Stimulated activated memory B cell treated with anti-CD40 and anti-IgM and Interleukin-4, amounts not matched to agents 10 μg/mL and 1 μg/mL and 100 μg/mL, for 72 hours (primary cell): ENCODE measurements around the gene EEFSEC.

Experiments
- ATAC-seq: fragments of 150-1000 bp; cut with Tn5 transposase; 2 replicates; pipeline ENCODE4 v1.10.0; 2021
- H3K27ac Mint-ChIP-seq: one replicate; pipeline ENCODE4 v1.8.0; 2022; ENCODE audit warnings: mild to moderate bottlenecking, mixed read lengths
- H3K27me3 Mint-ChIP-seq: one replicate; pipeline ENCODE4 v1.8.0; 2022; ENCODE audit warnings: mixed read lengths
- H3K36me3 Mint-ChIP-seq: one replicate; pipeline ENCODE4 v1.8.0; 2022; ENCODE audit warnings: mixed read lengths
- H3K4me1 Mint-ChIP-seq: one replicate; pipeline ENCODE4 v1.8.0; 2022; ENCODE audit warnings: mixed read lengths
- H3K4me3 Mint-ChIP-seq: one replicate; pipeline ENCODE4 v1.8.0; 2022; ENCODE audit warnings: mild to moderate bottlenecking, moderate library complexity, mixed read lengths
- H3K9me3 Mint-ChIP-seq: one replicate; pipeline ENCODE4 v1.8.0; 2022; ENCODE audit warnings: mixed read lengths

EEFSEC gene

DNA sequence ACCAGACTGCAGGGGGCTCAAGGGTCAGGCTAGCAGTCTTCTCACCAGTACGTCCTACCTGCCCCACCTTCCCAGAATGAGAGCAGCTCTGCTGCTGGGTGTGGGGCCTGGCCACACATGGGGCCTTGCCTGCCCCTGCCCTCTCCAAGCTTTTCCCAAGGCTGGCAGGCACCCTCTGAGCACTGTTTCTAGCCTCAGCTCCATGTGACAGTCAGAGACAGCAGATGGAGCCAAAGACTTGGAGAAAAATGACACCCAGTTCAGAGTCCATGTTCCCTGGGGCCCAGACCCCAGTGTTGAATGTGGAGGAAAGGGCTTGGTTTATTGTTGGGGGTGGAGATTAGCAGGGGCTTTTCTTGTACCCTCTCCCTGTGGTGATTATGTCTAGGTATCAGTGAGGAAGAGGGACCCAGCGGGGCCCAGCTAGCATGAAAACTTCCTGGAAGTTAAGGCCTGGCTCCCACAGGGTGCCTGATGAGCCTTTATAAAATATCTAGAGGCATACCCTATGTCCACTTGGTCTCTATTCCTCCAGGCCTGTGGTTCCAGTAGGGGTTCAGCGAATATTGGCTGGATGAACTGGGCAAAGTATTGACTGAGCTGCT, 153.8 kb downstream of the EEFSEC start:
- Mint-ChIP-seq H3K27ac (no peak overlapping the region), H3K27me3 (no peaks in the 10 kb centered on the region), H3K4me1 (no peaks in the 10 kb centered on the region), H3K36me3 (peaks cover 37% of the 10 kb centered on the region), H3K4me3 (no peak overlapping the region), H3K9me3 (no peaks in the 10 kb centered on the region)
- ATAC-seq: no peak

DNA sequence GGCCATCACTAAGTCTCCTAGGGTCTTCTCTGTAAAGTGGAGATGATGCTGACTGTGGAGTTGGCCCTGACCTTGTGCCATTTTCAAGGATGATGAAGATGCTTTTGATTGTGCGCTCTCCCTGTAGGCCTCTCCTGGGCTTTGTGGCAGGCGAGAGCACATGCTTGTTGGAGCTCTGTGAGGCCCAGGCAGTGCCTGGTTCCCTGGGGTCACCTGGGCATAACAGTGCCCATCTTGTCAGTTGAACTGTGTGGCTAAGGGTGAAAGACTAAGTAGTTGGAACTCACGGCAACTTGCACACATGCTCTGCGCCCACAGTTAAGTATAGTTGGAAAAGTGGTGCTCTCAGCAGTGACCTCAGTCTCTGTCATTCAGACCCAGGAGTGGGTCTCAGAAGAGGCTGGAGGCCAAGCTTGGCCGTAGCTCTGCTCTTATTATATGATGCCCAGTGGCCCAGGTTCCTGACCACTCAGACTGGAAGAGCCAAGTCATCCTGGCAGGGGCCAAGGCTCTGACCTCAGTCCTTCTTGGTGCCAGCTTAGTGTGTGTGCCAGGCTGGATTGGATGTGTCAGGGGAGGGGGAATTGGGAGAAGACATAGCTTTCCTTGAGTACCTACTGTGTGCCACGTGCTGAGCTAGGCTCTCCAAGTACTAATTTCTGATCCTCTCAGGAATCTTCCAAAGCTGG, 154.6 kb downstream of the EEFSEC start:
- ATAC-seq: no peak
- Mint-ChIP-seq H3K9me3 (no peaks in the 10 kb centered on the region), H3K27ac (no peak overlapping the region), H3K4me1 (no peaks in the 10 kb centered on the region), H3K36me3 (peaks cover 37% of the 10 kb centered on the region), H3K27me3 (no peaks in the 10 kb centered on the region), H3K4me3 (no peak overlapping the region)

DNA sequence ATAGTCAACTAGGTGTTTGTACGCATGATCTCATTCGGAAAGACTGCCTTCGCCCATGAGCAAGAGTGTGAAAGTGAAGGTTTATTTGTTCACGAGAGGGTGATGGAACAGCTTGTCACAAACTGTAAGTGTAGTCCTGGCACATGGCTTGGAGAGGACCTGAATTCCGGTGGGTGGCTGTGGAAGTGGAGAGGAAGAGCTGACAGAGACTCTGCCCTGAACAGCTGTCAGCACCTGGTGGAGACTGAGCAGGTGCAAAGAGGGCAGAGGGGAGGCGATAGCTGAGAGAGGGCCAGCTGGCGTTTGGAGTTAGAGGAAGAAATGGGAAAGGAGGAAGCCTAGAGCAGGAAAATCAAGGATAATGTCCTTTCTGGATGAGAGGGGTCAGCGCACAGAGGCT, 155.7 kb downstream of the EEFSEC start:
- ATAC-seq: no peak
- Mint-ChIP-seq H3K9me3 (no peaks in the 10 kb centered on the region), H3K36me3 (peaks cover 29% of the 10 kb centered on the region), H3K4me3 (no peak overlapping the region), H3K4me1 (no peaks in the 10 kb centered on the region), H3K27me3 (no peaks in the 10 kb centered on the region), H3K27ac (no peak overlapping the region)

DNA sequence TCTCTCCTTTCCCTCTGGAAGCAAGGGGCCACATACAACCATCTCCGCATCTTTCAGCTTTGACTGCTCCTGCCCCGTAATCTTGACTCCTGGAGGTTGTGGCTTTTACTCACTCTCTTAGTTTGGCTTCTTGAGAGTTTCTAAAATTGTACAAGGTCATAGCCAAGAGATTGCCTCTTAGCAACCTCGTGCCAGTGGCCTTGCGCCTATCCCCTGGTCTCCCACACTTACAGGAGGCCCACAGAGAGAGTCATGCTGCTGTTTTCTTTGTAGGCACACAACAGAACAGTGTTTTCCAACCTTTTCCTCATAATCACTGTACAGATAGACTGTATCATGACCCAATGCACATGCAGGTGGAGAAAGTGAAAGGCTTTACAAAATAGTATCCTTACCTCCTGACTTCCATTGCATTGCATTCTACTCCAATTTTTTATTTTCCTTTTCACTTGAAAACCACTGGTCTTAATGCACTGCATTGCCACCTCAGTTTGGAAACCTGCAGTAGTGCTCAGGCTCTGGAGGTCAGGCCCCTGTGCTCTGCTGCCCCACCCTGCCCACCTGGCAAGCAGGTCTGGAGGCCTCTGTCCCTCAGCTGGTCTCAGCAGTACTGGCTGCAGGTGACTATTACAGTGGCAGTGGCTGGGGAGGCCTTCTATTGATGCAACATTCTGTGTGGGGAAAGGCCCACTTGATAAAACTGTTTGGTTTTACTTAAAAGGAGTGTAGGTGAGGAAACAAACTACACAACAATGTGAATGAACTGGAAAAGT, 157.2 kb downstream of the EEFSEC start:
- Mint-ChIP-seq H3K27ac (no peak overlapping the region), H3K36me3 (peaks cover 21% of the 10 kb centered on the region), H3K4me1 (no peaks in the 10 kb centered on the region)

GRCh38 chr3:128311441-128311844, 158.2 kb downstream of the EEFSEC start:
- H3K27ac Mint-ChIP-seq: no peak overlapping the region
- no peaks in the 10 kb centered on the region for H3K27me3 Mint-ChIP-seq
- no peaks in the 10 kb centered on the region for H3K9me3 Mint-ChIP-seq
- no peak overlapping the region for H3K4me3 Mint-ChIP-seq
- ATAC-seq: no peak
- H3K36me3 Mint-ChIP-seq: peaks cover 24% of the 10 kb centered on the region
- H3K4me1 Mint-ChIP-seq: no peaks in the 10 kb centered on the region

More for the DNA sequence above, 157.2 kb downstream of the EEFSEC start:
- Mint-ChIP-seq H3K9me3 (no peaks in the 10 kb centered on the region), H3K4me3 (no peak overlapping the region), H3K27me3 (no peaks in the 10 kb centered on the region)
- no peak for ATAC-seq

DNA sequence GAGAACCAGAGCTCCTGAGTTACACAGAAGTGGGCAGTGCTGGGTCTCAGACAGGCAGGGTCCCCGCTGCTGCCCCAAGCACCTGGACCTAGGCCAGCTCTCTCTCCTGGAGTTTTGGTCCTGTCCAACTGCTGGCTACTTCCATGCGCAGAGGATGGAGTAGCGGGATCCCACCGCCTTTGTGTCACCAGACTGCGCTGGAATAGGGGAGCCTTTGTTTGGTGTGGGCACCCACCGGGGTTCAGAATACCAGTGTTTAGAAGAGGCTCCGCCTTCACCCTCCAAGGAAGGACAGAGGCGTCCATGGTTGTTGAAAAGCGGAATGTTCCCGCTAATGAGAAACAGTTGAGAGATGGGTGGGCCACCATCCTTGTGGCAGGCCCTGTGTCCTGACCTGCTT, 159.0 kb downstream of the EEFSEC start:
- H3K4me3 Mint-ChIP-seq: no peak overlapping the region
- H3K4me1 Mint-ChIP-seq: no peaks in the 10 kb centered on the region
- no peaks in the 10 kb centered on the region for H3K9me3 Mint-ChIP-seq
- no peak overlapping the region for H3K27ac Mint-ChIP-seq
- H3K36me3 Mint-ChIP-seq: peaks cover 33% of the 10 kb centered on the region
- ATAC-seq: no peak
- H3K27me3 Mint-ChIP-seq: no peaks in the 10 kb centered on the region

DNA sequence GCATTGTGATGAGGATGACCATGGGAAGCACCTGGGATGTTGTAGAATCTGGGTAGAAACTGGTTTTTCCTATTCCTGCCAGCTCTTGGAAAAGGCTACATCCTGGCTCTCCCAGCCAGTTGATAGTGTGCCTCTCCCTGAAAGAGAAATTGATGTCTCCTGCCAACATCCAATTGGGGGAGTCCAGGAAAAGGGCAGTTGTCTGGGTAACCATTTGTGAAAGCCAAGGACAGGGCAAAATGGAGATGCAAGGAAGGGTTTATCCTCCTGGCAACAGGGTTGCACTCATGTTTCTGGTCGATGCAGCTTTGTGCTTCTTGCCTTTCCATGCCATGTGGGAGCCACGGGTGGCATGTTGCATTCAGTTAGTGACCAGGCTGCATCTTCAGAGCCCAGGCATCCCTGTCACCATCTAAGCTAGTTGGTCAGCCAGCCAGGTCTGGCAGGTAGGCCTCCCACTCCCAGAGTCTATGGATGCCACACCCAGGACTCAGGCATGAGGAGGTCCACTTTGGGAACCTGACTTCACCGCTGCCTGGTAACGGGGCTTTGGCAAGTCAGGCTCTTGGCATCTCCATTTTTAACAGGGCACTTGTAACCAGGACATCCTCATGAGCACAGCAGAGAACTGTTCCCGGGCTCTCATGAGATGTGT, 159.9 kb downstream of the EEFSEC start:
- ATAC-seq: no peak
- peaks cover 40% of the 10 kb centered on the region for H3K36me3 Mint-ChIP-seq
- H3K27me3 Mint-ChIP-seq: no peaks in the 10 kb centered on the region
- no peak overlapping the region for H3K27ac Mint-ChIP-seq
- H3K9me3 Mint-ChIP-seq: no peaks in the 10 kb centered on the region
- H3K4me1 Mint-ChIP-seq: no peaks in the 10 kb centered on the region
- H3K4me3 Mint-ChIP-seq: no peak overlapping the region

GRCh38 chr3:128313935-128314334, 160.7 kb downstream of the EEFSEC start:
- H3K4me3 Mint-ChIP-seq: no peak overlapping the region
- ATAC-seq: no peak
- peaks cover 43% of the 10 kb centered on the region for H3K36me3 Mint-ChIP-seq
- H3K4me1 Mint-ChIP-seq: no peaks in the 10 kb centered on the region
- no peaks in the 10 kb centered on the region for H3K9me3 Mint-ChIP-seq
- H3K27me3 Mint-ChIP-seq: no peaks in the 10 kb centered on the region
- H3K27ac Mint-ChIP-seq: no peak overlapping the region

DNA sequence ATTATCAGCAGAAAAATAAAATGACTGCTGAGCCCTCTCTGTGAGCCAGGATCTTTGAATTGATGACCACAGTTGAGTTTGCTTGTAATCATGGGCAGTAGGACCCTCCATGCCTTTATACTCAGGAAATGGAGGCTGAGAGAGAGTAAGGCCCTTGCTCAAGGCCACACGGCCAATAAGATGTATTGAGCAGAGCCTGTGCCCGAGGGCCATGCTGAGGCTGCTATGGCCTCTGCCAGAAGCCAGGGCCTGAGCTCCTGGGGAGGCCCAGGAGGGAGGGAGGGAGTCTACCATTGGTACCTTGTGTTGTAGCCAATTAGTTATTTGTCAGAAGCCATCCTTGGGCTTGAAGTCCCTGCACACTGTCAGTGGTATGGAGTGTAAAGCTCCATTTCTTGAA, 162.0 kb downstream of the EEFSEC start:
- Mint-ChIP-seq H3K4me1 (no peaks in the 10 kb centered on the region), H3K27ac (no peak overlapping the region), H3K9me3 (no peaks in the 10 kb centered on the region), H3K4me3 (no peak overlapping the region), H3K27me3 (no peaks in the 10 kb centered on the region), H3K36me3 (peaks cover 47% of the 10 kb centered on the region)
- ATAC-seq: no peak

GRCh38 chr3:128316481-128316891, 163.2 kb downstream of the EEFSEC start:
- no peak overlapping the region for H3K4me3 Mint-ChIP-seq
- H3K36me3 Mint-ChIP-seq: peaks cover 48% of the 10 kb centered on the region
- no peaks in the 10 kb centered on the region for H3K4me1 Mint-ChIP-seq
- H3K9me3 Mint-ChIP-seq: no peaks in the 10 kb centered on the region
- no peaks in the 10 kb centered on the region for H3K27me3 Mint-ChIP-seq
- no peak for ATAC-seq
- H3K27ac Mint-ChIP-seq: no peak overlapping the region

GRCh38 chr3:128317101-128317697, 163.9 kb downstream of the EEFSEC start:
- H3K4me3 Mint-ChIP-seq: no peak overlapping the region
- peaks cover 42% of the 10 kb centered on the region for H3K36me3 Mint-ChIP-seq
- no peaks in the 10 kb centered on the region for H3K4me1 Mint-ChIP-seq
- no peak for ATAC-seq
- no peak overlapping the region for H3K27ac Mint-ChIP-seq
- H3K9me3 Mint-ChIP-seq: no peaks in the 10 kb centered on the region
- no peaks in the 10 kb centered on the region for H3K27me3 Mint-ChIP-seq

- ATAC-seq: no peak
- no peak overlapping the region for H3K4me3 Mint-ChIP-seq
- peaks cover 42% of the 10 kb centered on the region for H3K36me3 Mint-ChIP-seq
- H3K9me3 Mint-ChIP-seq: no peaks in the 10 kb centered on the region
- H3K27me3 Mint-ChIP-seq: no peaks in the 10 kb centered on the region
- no peak overlapping the region for H3K27ac Mint-ChIP-seq
- no peaks in the 10 kb centered on the region for H3K4me1 Mint-ChIP-seq
Measured at GRCh38 chr3:128317698-128318231, 164.5 kb downstream of the EEFSEC start.

GRCh38 chr3:128318275-128318941, 165.1 kb downstream of the EEFSEC start:
- no peak overlapping the region for H3K27ac Mint-ChIP-seq
- peaks cover 42% of the 10 kb centered on the region for H3K36me3 Mint-ChIP-seq
- H3K4me1 Mint-ChIP-seq: no peaks in the 10 kb centered on the region
- ATAC-seq: no peak
- H3K27me3 Mint-ChIP-seq: no peaks in the 10 kb centered on the region
- no peak overlapping the region for H3K4me3 Mint-ChIP-seq
- no peaks in the 10 kb centered on the region for H3K9me3 Mint-ChIP-seq

DNA sequence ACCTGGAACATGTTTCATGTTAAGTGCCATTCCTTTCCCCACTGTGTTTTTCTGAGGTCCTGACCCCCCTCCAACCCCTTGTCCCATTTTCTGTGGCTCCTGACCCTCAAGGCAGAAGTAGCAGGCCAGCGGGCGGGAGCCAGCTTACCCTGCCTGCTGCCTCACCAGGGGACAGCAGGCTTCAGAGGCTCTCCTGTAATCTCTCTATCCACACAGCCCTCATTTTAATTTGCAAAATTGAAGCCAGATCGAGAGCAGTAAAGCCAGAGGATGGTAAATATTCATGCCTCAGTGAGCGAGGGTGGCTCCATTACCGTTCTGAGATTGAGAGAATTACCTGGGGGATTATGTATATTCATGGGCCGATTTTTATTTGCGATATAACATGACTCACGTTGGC, 165.8 kb downstream of the EEFSEC start:
- no peak for ATAC-seq
- H3K27ac Mint-ChIP-seq: no peak overlapping the region

More for the DNA sequence above, 165.8 kb downstream of the EEFSEC start:
- H3K4me3 Mint-ChIP-seq: no peak overlapping the region
- no peaks in the 10 kb centered on the region for H3K9me3 Mint-ChIP-seq
- H3K27me3 Mint-ChIP-seq: no peaks in the 10 kb centered on the region
- peaks cover 42% of the 10 kb centered on the region for H3K36me3 Mint-ChIP-seq
- H3K4me1 Mint-ChIP-seq: no peaks in the 10 kb centered on the region
